ENCODE measurements around the gene MAP2K2. TPM values are rescaled to one million over a fixed set of nuclear protein-coding genes. Genes with fewer than 3 reads are reported as not detected.

MAP2K2 gene
- total and polyA plus RNA-seq, 9 of the 15 experiments (the other 6 are each of a cell fraction or from before 2014, with no cell fraction given), result 1.0 to 151 (median 58.3) TPM

DNA sequence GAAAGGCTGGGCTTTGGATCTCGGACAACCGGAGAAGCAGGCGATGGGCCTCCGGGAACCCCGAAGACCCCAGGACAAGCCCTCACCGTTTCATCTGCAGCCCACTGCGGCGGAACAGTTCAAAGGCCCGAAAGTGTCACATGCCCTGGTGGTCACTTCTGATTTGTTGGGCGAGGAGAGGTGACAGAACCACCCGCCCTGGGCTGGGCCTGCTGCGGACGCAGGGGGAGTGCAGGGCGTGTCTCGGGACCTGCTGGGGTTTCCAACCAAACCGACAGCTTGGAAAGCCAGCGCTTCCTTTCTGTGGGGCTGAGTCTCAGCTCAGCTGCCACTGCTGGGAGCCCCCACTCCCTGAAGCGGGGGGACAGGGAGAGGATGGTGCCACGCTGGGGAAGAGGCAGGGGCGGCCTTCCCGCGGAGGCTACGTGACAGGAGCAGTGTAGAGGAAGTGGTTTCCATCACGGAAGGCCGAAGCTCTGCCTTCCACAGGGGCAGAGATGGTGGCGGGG lies 34.5 kb downstream of the MAP2K2 start:
- peak overlapping the region in 1 of 2 experiments; percentile 75; a peak in 2 of 4 replicates for H3K9ac ChIP-seq (ENCODE audit: insufficient read depth in 1 of 2, low read depth in 2 of 2, low read length in 2 of 2)
- CTCF ChIA-PET (ENCODE audit: low intra/inter-chr PET ratio), result no interaction called here
- H3K79me2 ChIP-seq (ENCODE audit: control insufficient read depth, insufficient read depth, low read length), result no peaks in the 10 kb centered on the region
- WGBS (ENCODE audit: insufficient coverage, low coverage, missing lambda C conversion rate), result 82% methylated on average over 15 of the region's 26 CpGs
- no peak overlapping the region for H3K4me3 ChIP-seq
- in situ Hi-C loops (cut with MboI), result no loop called here
- H4K20me1 ChIP-seq (replicated peaks; ENCODE audit: control insufficient read depth, insufficient read depth, low read length), result no peaks in the 10 kb centered on the region
- POLR2A ChIA-PET, result interaction anchor here (0.6 to 1.2 kb wide), 7 partner anchors 8 to 111 kb away, joined by 3 to 4 read pairs (median 3); no protein-coding TSS in a partner anchor
- peaks cover 40% of the 10 kb centered on the region; the same call in 1 of the 3 replicates for H3K36me3 ChIP-seq (ENCODE audit: control insufficient read depth, insufficient read depth, low read length)
- H3K4me1 ChIP-seq (replicated peaks in 1 of 2; ENCODE audit: control insufficient read depth in 2 of 2, insufficient read depth in 2 of 2, low read length in 2 of 2), result peaks cover 6 to 46% of the 10 kb centered on the region in 2 experiments; a peak in 4 of 5 replicates
- H3K9me3 ChIP-seq (replicated peaks; ENCODE audit: control insufficient read depth, insufficient read depth, low read depth, low read length), result no peaks in the 10 kb centered on the region
- H3K27me3 ChIP-seq (ENCODE audit: control insufficient read depth in 2 of 2, insufficient read depth in 2 of 2, low read length in 2 of 2), result no peaks in the 10 kb centered on the region
- H2AFZ ChIP-seq (ENCODE audit: low read depth, low read length), result no peak overlapping the region
- no TSS peak for BruUV-seq (replicated peaks)
- intact Hi-C loops (cut with micrococcal nuclease), result no loop called here
- peak overlapping the region; percentile 63; the same call in 2 of the 3 replicates for H3K27ac ChIP-seq (ENCODE audit: extremely low read depth, low read depth, low read length)
- ATAC-seq (peak; percentile 29), DNase-seq (ENCODE audit: extremely low read depth in 1 of 4, low spot score in 3 of 4) (no peak), FAIRE-seq (no peak)
- no peaks in the 10 kb centered on the region for H3K9me1 ChIP-seq (ENCODE audit: control insufficient read depth, insufficient read depth, low read length)
- no peak overlapping the region for H3K4me2 ChIP-seq (ENCODE audit: insufficient read depth, low read length)
- 0 out of 2 replicates have a peak, but pooled peaks have one; percentile 32 for TF ChIP-seq POLR2G (IDR thresholded peaks at IDR 0.05; ENCODE audit: low read depth, low read length)
- TF ChIP-seq, protein P1, sequence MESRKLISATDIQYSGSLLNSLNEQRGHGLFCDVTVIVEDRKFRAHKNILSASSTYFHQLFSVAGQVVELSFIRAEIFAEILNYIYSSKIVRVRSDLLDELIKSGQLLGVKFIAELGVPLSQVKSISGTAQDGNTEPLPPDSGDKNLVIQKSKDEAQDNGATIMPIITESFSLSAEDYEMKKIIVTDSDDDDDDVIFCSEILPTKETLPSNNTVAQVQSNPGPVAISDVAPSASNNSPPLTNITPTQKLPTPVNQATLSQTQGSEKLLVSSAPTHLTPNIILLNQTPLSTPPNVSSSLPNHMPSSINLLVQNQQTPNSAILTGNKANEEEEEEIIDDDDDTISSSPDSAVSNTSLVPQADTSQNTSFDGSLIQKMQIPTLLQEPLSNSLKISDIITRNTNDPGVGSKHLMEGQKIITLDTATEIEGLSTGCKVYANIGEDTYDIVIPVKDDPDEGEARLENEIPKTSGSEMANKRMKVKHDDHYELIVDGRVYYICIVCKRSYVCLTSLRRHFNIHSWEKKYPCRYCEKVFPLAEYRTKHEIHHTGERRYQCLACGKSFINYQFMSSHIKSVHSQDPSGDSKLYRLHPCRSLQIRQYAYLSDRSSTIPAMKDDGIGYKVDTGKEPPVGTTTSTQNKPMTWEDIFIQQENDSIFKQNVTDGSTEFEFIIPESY (CRISPR knock-in tag; IDR thresholded peaks at IDR 0.05), result 0 out of 2 replicates have a peak, but pooled peaks have one; percentile 22
- peak; percentile 36; the same call in 1 of the 2 replicates for TF ChIP-seq POLR2A (conservative IDR thresholded peaks at IDR 0.05)
- TF ChIP-seq ZSCAN29 (IDR thresholded peaks at IDR 0.05), result no peak
- no peak for TF ChIP-seq MYNN (IDR thresholded peaks at IDR 0.05)
- TF ChIP-seq MYNN (CRISPR knock-in tag; IDR thresholded peaks at IDR 0.05), result no peak
- TF ChIP-seq MBD2 (IDR thresholded peaks at IDR 0.05; ENCODE audit: borderline replicate concordance, low read depth), result 0 out of 2 replicates have a peak, but pooled peaks have one; percentile 8
- TF ChIP-seq MED1 (CRISPR knock-in tag; IDR thresholded peaks at IDR 0.05; ENCODE audit: borderline replicate concordance), result no peak
- TF ChIP-seq ESRRB (CRISPR knock-in tag; IDR thresholded peaks at IDR 0.05; ENCODE audit: borderline replicate concordance), result no peak
- TF ChIP-seq, protein P2, sequence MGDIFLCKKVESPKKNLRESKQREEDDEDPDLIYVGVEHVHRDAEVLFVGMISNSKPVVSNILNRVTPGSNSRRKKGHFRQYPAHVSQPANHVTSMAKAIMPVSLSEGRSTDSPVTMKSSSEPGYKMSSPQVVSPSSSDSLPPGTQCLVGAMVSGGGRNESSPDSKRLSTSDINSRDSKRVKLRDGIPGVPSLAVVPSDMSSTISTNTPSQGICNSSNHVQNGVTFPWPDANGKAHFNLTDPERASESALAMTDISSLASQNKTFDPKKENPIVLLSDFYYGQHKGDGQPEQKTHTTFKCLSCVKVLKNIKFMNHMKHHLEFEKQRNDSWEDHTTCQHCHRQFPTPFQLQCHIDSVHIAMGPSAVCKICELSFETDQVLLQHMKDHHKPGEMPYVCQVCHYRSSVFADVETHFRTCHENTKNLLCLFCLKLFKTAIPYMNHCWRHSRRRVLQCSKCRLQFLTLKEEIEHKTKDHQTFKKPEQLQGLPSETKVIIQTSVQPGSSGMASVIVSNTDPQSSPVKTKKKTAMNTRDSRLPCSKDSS (IDR thresholded peaks at IDR 0.05; ENCODE audit: low read depth, partially characterized antibody), result no peak
- TF ChIP-seq, protein P3, sequence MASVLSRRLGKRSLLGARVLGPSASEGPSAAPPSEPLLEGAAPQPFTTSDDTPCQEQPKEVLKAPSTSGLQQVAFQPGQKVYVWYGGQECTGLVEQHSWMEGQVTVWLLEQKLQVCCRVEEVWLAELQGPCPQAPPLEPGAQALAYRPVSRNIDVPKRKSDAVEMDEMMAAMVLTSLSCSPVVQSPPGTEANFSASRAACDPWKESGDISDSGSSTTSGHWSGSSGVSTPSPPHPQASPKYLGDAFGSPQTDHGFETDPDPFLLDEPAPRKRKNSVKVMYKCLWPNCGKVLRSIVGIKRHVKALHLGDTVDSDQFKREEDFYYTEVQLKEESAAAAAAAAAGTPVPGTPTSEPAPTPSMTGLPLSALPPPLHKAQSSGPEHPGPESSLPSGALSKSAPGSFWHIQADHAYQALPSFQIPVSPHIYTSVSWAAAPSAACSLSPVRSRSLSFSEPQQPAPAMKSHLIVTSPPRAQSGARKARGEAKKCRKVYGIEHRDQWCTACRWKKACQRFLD (CRISPR knock-in tag; IDR thresholded peaks at IDR 0.05), result no peak
- TF ChIP-seq THRAP3 (IDR thresholded peaks at IDR 0.05; ENCODE audit: borderline replicate concordance), result no peak
- no peak for TF ChIP-seq BCL6 (CRISPR knock-in tag; IDR thresholded peaks at IDR 0.05)
- no peak for TF ChIP-seq CSDE1 (IDR thresholded peaks at IDR 0.05)
- TF ChIP-seq, protein P4, sequence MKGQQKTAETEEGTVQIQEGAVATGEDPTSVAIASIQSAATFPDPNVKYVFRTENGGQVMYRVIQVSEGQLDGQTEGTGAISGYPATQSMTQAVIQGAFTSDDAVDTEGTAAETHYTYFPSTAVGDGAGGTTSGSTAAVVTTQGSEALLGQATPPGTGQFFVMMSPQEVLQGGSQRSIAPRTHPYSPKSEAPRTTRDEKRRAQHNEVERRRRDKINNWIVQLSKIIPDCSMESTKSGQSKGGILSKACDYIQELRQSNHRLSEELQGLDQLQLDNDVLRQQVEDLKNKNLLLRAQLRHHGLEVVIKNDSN (CRISPR knock-in tag; IDR thresholded peaks at IDR 0.05), result peak; percentile 38
- no peak for TF ChIP-seq DPF2 (IDR thresholded peaks at IDR 0.05)
- TF ChIP-seq IRF2 (CRISPR knock-in tag; IDR thresholded peaks at IDR 0.05), result no peak
- peak; percentile 27 for TF ChIP-seq RBM22 (IDR thresholded peaks at IDR 0.05; ENCODE audit: low read depth, low read length, poor library complexity, severe bottlenecking)
